DOHH2 (cell line): Measurements from ENCODE around the gene UBL3.

Experiments
- H3F3A ChIP-seq: fragments of 200-600 bp; sonication (generic), shearing (Covaris generic); 2 replicates; pipeline ENCODE4 v1.6.0; 2016; ENCODE audit warnings: antibody characterized with exemption, mild to moderate bottlenecking; ENCODE audit not compliant: control insufficient read depth, insufficient read depth
- H3K27ac ChIP-seq: fragments of 200-600 bp; sonication (generic); 2 replicates; pipeline ENCODE4 v1.5.1; 2014; ENCODE audit warnings: low read depth, mild to moderate bottlenecking, low read length, moderate library complexity
- H3K27me3 ChIP-seq: fragments of 200-600 bp; sonication (generic); 2 replicates; pipeline ENCODE4 v1.6.1; 2014; ENCODE audit warnings: mild to moderate bottlenecking, low read length, mixed read lengths; ENCODE audit not compliant: control insufficient read depth
- H3K36me3 ChIP-seq: fragments of 200-600 bp; sonication (generic); 2 replicates; pipeline ENCODE4 v1.6.1; 2014; ENCODE audit warnings: mild to moderate bottlenecking, low read length, moderate library complexity, mixed read lengths; ENCODE audit not compliant: control insufficient read depth
- H3K4me1 ChIP-seq: fragments of 200-600 bp; sonication (generic); 2 replicates; pipeline ENCODE4 v1.6.1; 2014; ENCODE audit warnings: mild to moderate bottlenecking, low read length, mixed read lengths; ENCODE audit not compliant: control insufficient read depth
- H3K4me2 ChIP-seq: fragments of 200-600 bp; sonication (generic); 2 replicates; pipeline ENCODE4 v1.6.0; 2014; ENCODE audit warnings: mild to moderate bottlenecking, low read length, moderate library complexity
- H3K4me3 ChIP-seq: fragments of 200-600 bp; sonication (generic); 2 replicates; pipeline ENCODE4 v1.5.1; 2014; ENCODE audit warnings: mild to moderate bottlenecking, low read length, mixed read lengths
- H3K79me2 ChIP-seq: fragments of 200-600 bp; sonication (generic); 2 replicates; pipeline ENCODE4 v1.6.1; 2014; ENCODE audit warnings: mild to moderate bottlenecking, low read length, mixed read lengths; ENCODE audit not compliant: control insufficient read depth
- H3K9me2 ChIP-seq: fragments of 200-600 bp; sonication (generic); replicated peaks from 2 replicates; pipeline ENCODE4 v1.6.1; 2014; ENCODE audit warnings: mild to moderate bottlenecking, low read length, mixed read lengths; ENCODE audit not compliant: control insufficient read depth
- H3K9me3 ChIP-seq: fragments of 200-600 bp; sonication (generic); 2 replicates; pipeline ENCODE4 v1.6.1; 2014; ENCODE audit warnings: antibody characterized with exemption, low read length, mixed read lengths; ENCODE audit not compliant: control insufficient read depth, insufficient read depth
- H4K20me1 ChIP-seq: fragments of 200-600 bp; sonication (generic); 2 replicates; pipeline ENCODE4 v1.6.0; 2014; ENCODE audit warnings: low read depth, mild to moderate bottlenecking, antibody characterized with exemption, low read length, moderate library complexity; ENCODE audit not compliant: control insufficient read depth, insufficient read depth
- EZH2phosphoT487 ChIP-seq: fragments of 200-600 bp; sonication (generic); IDR thresholded peaks from 2 replicates; pipeline ENCODE4 v1.6.1; 2017; ENCODE audit warnings: borderline replicate concordance, mild to moderate bottlenecking, antibody characterized with exemption, low read length, moderate library complexity, mixed read lengths
- TF ChIP-seq, protein P1 (sequence below): fragments of 200-600 bp; sonication (generic); IDR thresholded peaks from one replicate; pipeline ENCODE4 v1.5.1; 2014; ENCODE audit warnings: antibody characterized with exemption, mild to moderate bottlenecking, low read depth, low read length; ENCODE audit not compliant: poor library complexity, severe bottlenecking

UBL3 gene

DNA sequence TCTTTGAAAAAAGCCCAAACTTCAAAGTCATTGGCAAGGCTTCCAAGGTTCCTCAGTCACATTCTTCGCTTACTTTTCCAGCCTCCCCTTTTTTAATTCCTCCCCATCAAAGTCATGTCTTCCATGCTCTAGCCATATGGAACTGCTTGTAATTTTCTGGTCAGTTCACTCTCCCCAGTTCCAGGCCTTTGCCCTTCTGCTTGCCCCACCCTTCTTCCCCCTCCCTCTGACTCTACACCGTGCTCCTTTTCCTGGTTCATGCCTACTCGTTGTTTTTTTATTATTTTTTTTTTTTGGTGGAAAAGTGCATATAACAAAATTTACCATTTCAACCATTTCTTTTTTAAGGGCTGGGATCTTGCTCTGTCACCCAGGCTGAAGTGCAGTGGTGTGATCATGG lies 102.3 kb downstream of the UBL3 start:
- no peaks in the 10 kb centered on the region for H3K79me2 ChIP-seq
- no peaks in the 10 kb centered on the region; the same call in 1 of the 2 replicates for H3K27me3 ChIP-seq
- TF ChIP-seq, protein P1, sequence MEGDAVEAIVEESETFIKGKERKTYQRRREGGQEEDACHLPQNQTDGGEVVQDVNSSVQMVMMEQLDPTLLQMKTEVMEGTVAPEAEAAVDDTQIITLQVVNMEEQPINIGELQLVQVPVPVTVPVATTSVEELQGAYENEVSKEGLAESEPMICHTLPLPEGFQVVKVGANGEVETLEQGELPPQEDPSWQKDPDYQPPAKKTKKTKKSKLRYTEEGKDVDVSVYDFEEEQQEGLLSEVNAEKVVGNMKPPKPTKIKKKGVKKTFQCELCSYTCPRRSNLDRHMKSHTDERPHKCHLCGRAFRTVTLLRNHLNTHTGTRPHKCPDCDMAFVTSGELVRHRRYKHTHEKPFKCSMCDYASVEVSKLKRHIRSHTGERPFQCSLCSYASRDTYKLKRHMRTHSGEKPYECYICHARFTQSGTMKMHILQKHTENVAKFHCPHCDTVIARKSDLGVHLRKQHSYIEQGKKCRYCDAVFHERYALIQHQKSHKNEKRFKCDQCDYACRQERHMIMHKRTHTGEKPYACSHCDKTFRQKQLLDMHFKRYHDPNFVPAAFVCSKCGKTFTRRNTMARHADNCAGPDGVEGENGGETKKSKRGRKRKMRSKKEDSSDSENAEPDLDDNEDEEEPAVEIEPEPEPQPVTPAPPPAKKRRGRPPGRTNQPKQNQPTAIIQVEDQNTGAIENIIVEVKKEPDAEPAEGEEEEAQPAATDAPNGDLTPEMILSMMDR, result no peak
- no peak for TF ChIP-seq EZH2phosphoT487

GRCh38 chr13:29746148-29746677 lies 104.2 kb downstream of the UBL3 start:
- Histone ChIP-seq H3K4me3 (no peak overlapping the region), H3K9me3 (no peaks in the 10 kb centered on the region), H3K9me2 (no peaks in the 10 kb centered on the region), H3K27ac (no peak overlapping the region), H3F3A (no peaks in the 10 kb centered on the region), H3K79me2 (no peaks in the 10 kb centered on the region), H3K4me2 (no peak overlapping the region), H3K27me3 (no peaks in the 10 kb centered on the region), H3K36me3 (no peaks in the 10 kb centered on the region), H4K20me1 (no peaks in the 10 kb centered on the region), H3K4me1 (no peaks in the 10 kb centered on the region)
- TF ChIP-seq, protein P1, result no peak
- TF ChIP-seq EZH2phosphoT487, result no peak

More for the DNA sequence above, 102.3 kb downstream of the UBL3 start:
- Histone ChIP-seq H3K4me1 (no peaks in the 10 kb centered on the region), H3K27ac (no peak overlapping the region), H4K20me1 (no peaks in the 10 kb centered on the region), H3K36me3 (no peaks in the 10 kb centered on the region), H3K9me3 (no peaks in the 10 kb centered on the region), H3K9me2 (no peaks in the 10 kb centered on the region), H3K4me3 (no peak overlapping the region), H3F3A (no peaks in the 10 kb centered on the region), H3K4me2 (no peak overlapping the region)

- Histone ChIP-seq H3K4me3 (no peak overlapping the region), H3K27ac (no peak overlapping the region), H3K4me1 (no peaks in the 10 kb centered on the region), H3K27me3 (no peaks in the 10 kb centered on the region), H3F3A (no peaks in the 10 kb centered on the region), H4K20me1 (no peaks in the 10 kb centered on the region), H3K79me2 (no peaks in the 10 kb centered on the region), H3K36me3 (no peaks in the 10 kb centered on the region), H3K4me2 (no peak overlapping the region), H3K9me2 (no peaks in the 10 kb centered on the region), H3K9me3 (no peaks in the 10 kb centered on the region)
- TF ChIP-seq, protein P1, result no peak
- TF ChIP-seq EZH2phosphoT487, result no peak
These were observed 104.7 kb downstream of the UBL3 start for GRCh38 chr13:29745704-29746103.
